ENCODE measurements around the gene CENPL. TPM values are rescaled to one million over a fixed set of nuclear protein-coding genes. Genes with fewer than 3 reads are reported as not detected.

CENPL gene, protein sequence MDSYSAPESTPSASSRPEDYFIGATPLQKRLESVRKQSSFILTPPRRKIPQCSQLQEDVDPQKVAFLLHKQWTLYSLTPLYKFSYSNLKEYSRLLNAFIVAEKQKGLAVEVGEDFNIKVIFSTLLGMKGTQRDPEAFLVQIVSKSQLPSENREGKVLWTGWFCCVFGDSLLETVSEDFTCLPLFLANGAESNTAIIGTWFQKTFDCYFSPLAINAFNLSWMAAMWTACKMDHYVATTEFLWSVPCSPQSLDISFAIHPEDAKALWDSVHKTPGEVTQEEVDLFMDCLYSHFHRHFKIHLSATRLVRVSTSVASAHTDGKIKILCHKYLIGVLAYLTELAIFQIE
- total RNA-seq (10 to 100 TPM in 3 of 5 donors, 1 to 10 TPM in 2; 8.1 to 12.7 (median 10.3) TPM), total RNA-seq (3.9 to 26.7 (median 10.8) reads per million in 29 experiments)
- 10.5 TPM for total RNA-seq (2013)

DNA sequence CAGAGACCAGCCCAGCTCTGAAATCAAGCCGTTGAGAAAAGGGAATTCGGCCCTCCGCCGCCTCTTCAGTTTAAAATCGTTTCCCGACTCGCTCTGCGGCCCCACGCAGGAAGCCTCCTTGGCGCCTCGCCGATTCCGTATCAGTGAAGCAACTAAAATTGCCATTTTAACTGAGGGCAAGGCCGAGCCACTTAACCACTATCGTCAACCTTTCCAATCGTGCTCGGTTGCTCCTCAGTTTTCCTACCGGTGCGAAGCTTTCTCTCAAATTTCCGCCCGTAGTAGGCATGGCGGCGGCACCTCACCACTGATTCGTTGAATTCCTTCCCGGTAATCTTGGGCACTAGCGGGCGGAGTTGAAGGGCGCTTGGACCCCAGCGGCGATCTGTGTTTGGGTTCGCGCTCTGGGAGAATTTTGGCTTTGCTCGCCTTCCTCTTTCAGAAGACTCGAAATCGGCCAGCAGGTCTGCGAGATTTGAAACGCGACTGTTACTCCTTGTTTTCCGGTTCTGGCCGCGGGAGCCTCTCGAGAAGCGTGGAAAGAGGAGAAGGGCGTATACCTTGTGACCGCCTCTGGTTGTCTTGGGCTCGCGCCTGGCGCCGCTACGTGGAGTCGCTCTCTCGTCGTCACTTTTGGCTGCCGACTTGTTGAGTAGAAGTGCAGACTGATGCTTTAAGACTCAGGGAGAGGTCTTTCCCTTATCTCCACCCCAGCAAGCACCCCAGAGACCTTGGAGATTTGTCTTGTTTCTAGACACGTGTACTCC lies at the start of gene CENPL, which contains the start of gene DARS2:
Gene CENPL (minus strand): TSS at position 569 of the 767 bp plus-strand sequence. CDS start 13,584 bp downstream, outside the sequence.
Gene DARS2 (plus strand): TSS at position 359 of the 767 bp plus-strand sequence. CDS start 557 bp downstream, outside the sequence.
- DNase-seq = peak; percentile 78 to 96 (median 90)
- Histone ChIP-seq H3K36me3 (ENCODE audit: control insufficient read depth in 2 of 2, extremely low read depth in 1 of 2, insufficient read depth in 1 of 2, low read length in 1 of 2) (peaks cover 0 to 3% of the 10 kb centered on the region in 2 donors), H3K27ac (ENCODE audit: low read length) (peak within 1 kb of the TSS; percentile 81), H3K27me3 (replicated peaks in 1 of 2; ENCODE audit: control insufficient read depth in 2 of 2, extremely low read depth in 1 of 2, insufficient read depth in 2 of 2, low read length in 1 of 2) (no peaks in the 10 kb centered on the region), H3K9me3 (no peaks in the 10 kb centered on the region), H3K4me3 (ENCODE audit: control insufficient read depth in 1 of 2, extremely low read depth in 1 of 2, low read length in 1 of 2) (peak within 1 kb of the TSS; percentile 85), H3K4me1 (ENCODE audit: control insufficient read depth in 1 of 2, extremely low read depth in 1 of 2, insufficient read depth in 2 of 2, low read length in 2 of 2) (peaks cover 9 to 19% of the 10 kb centered on the region in 2 experiments)
- H3K9me3 Mint-ChIP-seq = no peaks in the 10 kb centered on the region
- H3K4me1 Mint-ChIP-seq = peaks cover 43 to 60% (median 59%) of the 10 kb centered on the region in 3 donors
- peak within 1 kb of the TSS; percentile 94 to 99 (median 96) for H3K4me3 Mint-ChIP-seq
- H3K36me3 Mint-ChIP-seq = peaks cover 4% of the 10 kb centered on the region
- no peaks in the 10 kb centered on the region for H3K27me3 Mint-ChIP-seq
- WGBS (ENCODE audit: insufficient coverage) = under 1% methylated on average over 33 of the region's 55 CpGs
- peak; percentile 91 to 94 (median 92) for ATAC-seq (replicated peaks in 1 of 4)
- ChIA-PET POLR2A (interaction anchor here (0.6 to 1.2 kb wide), 7 partner anchors 27 to 616 kb away, joined by 3 to 6 read pairs (median 3); partner anchors contain the start of gene GAS5 (in 1 of the 2)), CTCF (interaction anchor here (0.6 to 2.9 kb wide), 20 partner anchors 20 to 1226 kb away, joined by 3 to 49 read pairs (median 4); partner anchors contain the start of genes KLHL20 (in 1 of the 2), PRDX6 (in 1 of the 2) and ZBTB37 (in 1 of the 2))
- peak within 1 kb of the TSS; percentile 94 to 96 for H3K27ac Mint-ChIP-seq

DNA sequence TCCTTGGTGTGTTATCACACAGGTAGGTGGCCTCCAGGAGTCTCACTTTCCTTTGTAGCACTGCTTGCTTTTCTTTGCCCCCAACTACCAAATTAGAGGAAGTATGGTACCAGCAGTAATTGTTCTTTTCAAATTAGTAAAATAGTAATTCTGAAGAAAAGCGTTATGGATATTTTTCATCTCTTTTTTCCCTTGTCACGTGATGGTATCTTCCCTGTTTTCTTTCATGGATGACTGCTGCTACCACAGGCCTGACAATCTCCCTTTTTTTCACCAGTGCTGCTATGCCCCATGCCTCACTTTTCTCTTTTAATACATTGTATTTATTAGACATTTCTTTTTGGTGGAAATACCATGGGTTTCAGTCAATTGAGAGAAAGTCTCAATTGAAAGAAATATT lies 46.8 kb upstream of the CENPL start:
- H3K4me1 ChIP-seq (ENCODE audit: control insufficient read depth in 1 of 2, extremely low read depth in 1 of 2, insufficient read depth in 2 of 2, low read length in 2 of 2) = peaks cover 12 to 41% of the 10 kb centered on the region in 2 experiments
- H3K27me3 ChIP-seq (replicated peaks in 1 of 2; ENCODE audit: control insufficient read depth in 2 of 2, extremely low read depth in 1 of 2, insufficient read depth in 2 of 2, low read length in 1 of 2) = no peaks in the 10 kb centered on the region
- peaks cover 2 to 25% of the 10 kb centered on the region in 2 donors for H3K36me3 ChIP-seq (ENCODE audit: control insufficient read depth in 2 of 2, extremely low read depth in 1 of 2, insufficient read depth in 1 of 2, low read length in 1 of 2)
- ATAC-seq (replicated peaks in 1 of 4) (no peak), DNase-seq (no peak)
- CTCF ChIA-PET = no interaction called here
- no CpG with 5 or more reads among the region's 2 CpGs for WGBS (ENCODE audit: insufficient coverage)
- POLR2A ChIA-PET = no interaction called here
- Mint-ChIP-seq H3K36me3 (peaks cover 29% of the 10 kb centered on the region), H3K27ac (peak overlapping the region; percentile 87 to 88), H3K4me1 (peaks cover 54 to 62% (median 59%) of the 10 kb centered on the region in 3 donors), H3K4me3 (peak overlapping the region in 2 of 3 donors; percentile 6 to 92), H3K27me3 (no peaks in the 10 kb centered on the region), H3K9me3 (no peaks in the 10 kb centered on the region)
- peak overlapping the region; percentile 93 for H3K27ac ChIP-seq (ENCODE audit: low read length)
- H3K4me3 ChIP-seq (ENCODE audit: control insufficient read depth in 1 of 2, extremely low read depth in 1 of 2, low read length in 1 of 2) = no peak overlapping the region
- no peaks in the 10 kb centered on the region for H3K9me3 ChIP-seq

DNA sequence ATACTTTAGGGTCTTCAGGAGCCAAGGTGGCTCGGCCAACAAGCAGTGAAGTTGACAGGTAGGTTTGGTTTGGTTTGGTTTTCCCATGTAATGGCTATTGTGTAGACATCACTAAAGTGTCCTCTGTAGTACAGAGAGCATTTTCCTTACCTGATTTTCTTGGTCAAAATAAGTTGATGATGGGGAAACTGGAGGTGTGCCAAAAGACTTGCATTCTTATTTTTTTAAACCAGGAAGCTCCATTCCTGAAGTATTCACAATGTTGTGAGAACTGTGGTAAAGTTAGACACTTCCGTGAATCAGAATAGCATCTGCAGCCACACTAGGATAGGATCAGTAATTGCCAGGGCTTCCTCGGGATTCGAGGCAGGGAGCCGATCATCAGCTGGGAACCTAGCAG lies 46.4 kb upstream of the CENPL start:
- H3K27ac ChIP-seq (ENCODE audit: low read length) = peak overlapping the region; percentile 93
- peak overlapping the region in 2 of 3 donors; percentile 57 to 92 for H3K4me3 Mint-ChIP-seq
- WGBS (ENCODE audit: insufficient coverage) = no CpG with 5 or more reads among the region's 5 CpGs
- H3K4me1 ChIP-seq (ENCODE audit: control insufficient read depth in 1 of 2, extremely low read depth in 1 of 2, insufficient read depth in 2 of 2, low read length in 2 of 2) = peaks cover 16 to 41% of the 10 kb centered on the region in 2 experiments
- no peaks in the 10 kb centered on the region for H3K27me3 Mint-ChIP-seq
- peak overlapping the region; percentile 87 to 88 for H3K27ac Mint-ChIP-seq
- ChIA-PET POLR2A (no interaction called here), CTCF (interaction anchor here in 1 of 2 donors (1.1 kb wide), 1 partner anchor 453 kb away, joined by 3 read pairs; no protein-coding TSS in a partner anchor)
- peaks cover 58 to 66% (median 63%) of the 10 kb centered on the region in 3 donors for H3K4me1 Mint-ChIP-seq
- peaks cover 30% of the 10 kb centered on the region for H3K36me3 Mint-ChIP-seq
- no peak overlapping the region for H3K4me3 ChIP-seq (ENCODE audit: control insufficient read depth in 1 of 2, extremely low read depth in 1 of 2, low read length in 1 of 2)
- H3K9me3 ChIP-seq = no peaks in the 10 kb centered on the region
- no peaks in the 10 kb centered on the region for H3K27me3 ChIP-seq (replicated peaks in 1 of 2; ENCODE audit: control insufficient read depth in 2 of 2, extremely low read depth in 1 of 2, insufficient read depth in 2 of 2, low read length in 1 of 2)
- peaks cover 2 to 28% of the 10 kb centered on the region in 2 donors for H3K36me3 ChIP-seq (ENCODE audit: control insufficient read depth in 2 of 2, extremely low read depth in 1 of 2, insufficient read depth in 1 of 2, low read length in 1 of 2)
- ATAC-seq (replicated peaks in 1 of 4) = no peak
- DNase-seq = no peak
- H3K9me3 Mint-ChIP-seq = no peaks in the 10 kb centered on the region

DNA sequence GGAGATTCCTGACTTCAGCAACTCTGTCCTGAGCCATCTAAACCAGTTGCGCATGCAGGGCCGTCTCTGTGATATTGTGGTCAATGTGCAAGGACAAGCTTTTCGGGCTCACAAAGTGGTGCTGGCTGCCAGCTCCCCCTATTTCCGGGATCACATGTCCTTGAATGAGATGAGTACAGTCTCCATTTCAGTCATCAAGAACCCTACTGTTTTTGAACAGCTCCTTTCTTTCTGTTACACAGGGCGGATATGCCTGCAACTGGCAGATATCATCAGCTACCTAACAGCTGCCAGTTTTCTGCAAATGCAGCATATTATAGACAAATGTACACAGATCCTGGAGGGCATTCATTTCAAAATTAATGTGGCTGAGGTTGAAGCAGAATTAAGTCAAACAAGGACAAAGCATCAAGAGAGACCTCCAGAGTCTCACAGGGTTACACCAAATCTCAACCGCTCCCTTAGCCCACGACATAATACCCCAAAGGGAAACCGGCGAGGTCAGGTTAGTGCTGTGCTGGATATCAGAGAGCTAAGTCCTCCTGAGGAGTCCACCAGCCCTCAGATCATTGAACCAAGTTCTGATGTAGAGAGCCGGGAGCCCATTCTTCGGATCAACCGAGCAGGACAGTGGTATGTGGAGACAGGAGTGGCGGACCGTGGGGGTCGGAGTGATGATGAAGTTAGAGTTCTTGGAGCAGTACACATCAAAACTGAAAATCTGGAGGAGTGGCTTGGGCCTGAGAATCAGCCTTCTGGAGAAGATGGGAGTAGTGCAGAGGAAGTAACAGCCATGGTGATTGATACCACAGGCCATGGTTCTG lies 45.8 kb upstream of the CENPL start:
- DNase-seq (peak in 23 of 35 experiments; percentile 7 to 62 (median 17)), ATAC-seq (replicated peaks in 1 of 4) (no peak)
- Histone ChIP-seq H3K27me3 (replicated peaks in 1 of 2; ENCODE audit: control insufficient read depth in 2 of 2, extremely low read depth in 1 of 2, insufficient read depth in 2 of 2, low read length in 1 of 2) (no peaks in the 10 kb centered on the region), H3K9me3 (no peaks in the 10 kb centered on the region), H3K27ac (ENCODE audit: low read length) (peak overlapping the region; percentile 93), H3K4me3 (ENCODE audit: control insufficient read depth in 1 of 2, extremely low read depth in 1 of 2, low read length in 1 of 2) (peak overlapping the region in 1 of 2 donors; percentile 2), H3K36me3 (ENCODE audit: control insufficient read depth in 2 of 2, extremely low read depth in 1 of 2, insufficient read depth in 1 of 2, low read length in 1 of 2) (peaks cover 8 to 29% of the 10 kb centered on the region in 2 donors), H3K4me1 (ENCODE audit: control insufficient read depth in 1 of 2, extremely low read depth in 1 of 2, insufficient read depth in 2 of 2, low read length in 2 of 2) (peaks cover 22 to 41% of the 10 kb centered on the region in 2 experiments)
- Mint-ChIP-seq H3K27ac (peak overlapping the region; percentile 87 to 88), H3K4me1 (peaks cover 64 to 70% (median 68%) of the 10 kb centered on the region in 3 donors), H3K27me3 (no peaks in the 10 kb centered on the region), H3K4me3 (peak overlapping the region; percentile 56 to 92 (median 57)), H3K36me3 (peaks cover 31% of the 10 kb centered on the region), H3K9me3 (no peaks in the 10 kb centered on the region)
- CTCF ChIA-PET = interaction anchor here in 1 of 2 donors (1.1 kb wide), 1 partner anchor 453 kb away, joined by 3 read pairs; no protein-coding TSS in a partner anchor
- WGBS (ENCODE audit: insufficient coverage) = 53% methylated on average over 11 of the region's 15 CpGs
- POLR2A ChIA-PET = interaction anchor here (0.6 to 0.8 kb wide), 4 partner anchors 106 to 1153 kb away, joined by 3 to 6 read pairs (median 5); no protein-coding TSS in a partner anchor

DNA sequence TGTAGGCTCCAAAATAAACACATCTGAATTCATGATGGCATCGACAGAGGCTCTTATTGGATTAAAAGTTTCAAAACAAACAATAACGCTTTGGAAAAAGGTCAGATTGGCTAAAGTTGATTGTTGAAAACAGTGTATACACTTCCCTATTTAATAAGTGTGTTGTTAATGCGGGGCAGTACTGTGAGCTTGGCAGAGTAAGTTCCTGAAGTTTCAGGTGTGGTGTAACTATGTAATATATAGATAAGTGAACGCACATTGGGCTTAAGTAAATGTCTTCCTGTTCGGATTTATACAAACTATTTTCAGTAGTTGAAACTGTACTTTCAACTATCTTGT lies 44.3 kb upstream of the CENPL start:
- no peaks in the 10 kb centered on the region for H3K9me3 Mint-ChIP-seq
- ChIA-PET CTCF (interaction anchor here (0.9 to 1.2 kb wide), 4 partner anchors 45 to 439 kb away, joined by 3 to 5 read pairs (median 4); partner anchors contain the start of gene DARS2 (in 1 of the 2)), POLR2A (interaction anchor here (0.5 to 1.9 kb wide), 7 partner anchors 23 to 1336 kb away, joined by 3 to 10 read pairs (median 4); partner anchors contain the start of gene SUCO (in 1 of the 2))
- H3K4me1 Mint-ChIP-seq = peaks cover 75 to 82% (median 81%) of the 10 kb centered on the region in 3 donors
- Histone ChIP-seq H3K9me3 (no peaks in the 10 kb centered on the region), H3K27me3 (replicated peaks in 1 of 2; ENCODE audit: control insufficient read depth in 2 of 2, extremely low read depth in 1 of 2, insufficient read depth in 2 of 2, low read length in 1 of 2) (no peaks in the 10 kb centered on the region), H3K27ac (ENCODE audit: low read length) (peak overlapping the region; percentile 93), H3K36me3 (ENCODE audit: control insufficient read depth in 2 of 2, extremely low read depth in 1 of 2, insufficient read depth in 1 of 2, low read length in 1 of 2) (peaks cover 13 to 34% of the 10 kb centered on the region in 2 donors), H3K4me3 (ENCODE audit: control insufficient read depth in 1 of 2, extremely low read depth in 1 of 2, low read length in 1 of 2) (peak overlapping the region; percentile 83 to 94), H3K4me1 (ENCODE audit: control insufficient read depth in 1 of 2, extremely low read depth in 1 of 2, insufficient read depth in 2 of 2, low read length in 2 of 2) (peaks cover 24 to 45% of the 10 kb centered on the region in 2 experiments)
- H3K27me3 Mint-ChIP-seq = no peaks in the 10 kb centered on the region
- no peak for DNase-seq
- H3K4me3 Mint-ChIP-seq = peak overlapping the region; percentile 92 to 96 (median 95)
- no peak for ATAC-seq (replicated peaks in 1 of 4)
- no CpG with 5 or more reads among the region's 5 CpGs for WGBS (ENCODE audit: insufficient coverage)
- H3K36me3 Mint-ChIP-seq = peaks cover 38% of the 10 kb centered on the region
- H3K27ac Mint-ChIP-seq = peak overlapping the region; percentile 97 to 98

Data from T-cell (primary cell).